ENCODE data around the gene DUSP22. TPM values are rescaled to one million over a fixed set of nuclear protein-coding genes. Genes with fewer than 3 reads are reported as not detected.

DUSP22 gene
- total RNA-seq, 1 experiment from 2014 or later = 25.0 TPM

DNA sequence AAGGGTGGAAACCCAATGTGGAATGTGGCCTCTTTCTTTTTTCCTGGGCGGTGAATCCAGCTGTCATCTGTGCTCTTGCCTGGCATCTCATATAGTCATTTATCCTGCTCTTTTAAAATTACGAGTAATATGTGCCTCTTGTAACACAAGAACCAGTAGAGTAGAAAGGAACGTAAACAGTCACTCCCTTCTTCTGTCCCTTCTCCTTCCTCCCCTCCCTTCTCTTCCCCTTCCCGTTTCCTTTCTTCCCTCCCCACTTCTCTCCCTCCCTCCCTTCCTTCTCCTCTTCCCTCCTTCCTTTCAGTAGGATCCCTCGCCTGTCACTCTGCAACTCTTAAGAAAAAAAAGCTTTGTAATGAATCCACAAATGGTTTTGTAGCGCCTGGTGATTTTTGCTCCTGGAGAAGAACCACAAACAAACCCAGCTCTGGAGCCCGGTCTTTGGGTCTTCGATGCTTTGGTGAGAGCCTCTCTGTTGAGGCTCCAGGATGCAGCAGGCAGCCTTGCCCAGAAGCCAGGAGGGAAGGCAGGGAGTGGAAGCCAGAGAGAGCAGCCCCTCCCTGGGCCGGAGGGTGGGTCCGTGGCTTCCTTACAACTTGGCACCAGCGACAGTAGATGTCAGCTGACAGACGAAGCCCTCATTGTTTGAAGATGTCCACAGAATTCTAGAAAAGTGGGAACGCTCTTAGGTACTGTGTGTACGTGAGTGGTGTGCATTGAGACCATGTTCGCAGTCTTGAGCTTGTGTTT lies 15.0 kb downstream of the DUSP22 start:
- H3K4ac ChIP-seq (ENCODE audit: low read depth, low read length) = no peak overlapping the region
- no peaks in the 10 kb centered on the region for H3K79me1 ChIP-seq (ENCODE audit: insufficient read depth, low read depth, low read length, poor library complexity, severe bottlenecking)
- Mint-ChIP-seq H3K27me3 (ENCODE audit: low read depth) (no peaks in the 10 kb centered on the region), H3K36me3 (ENCODE audit: insufficient read depth in 1 of 3, low read depth in 3 of 3) (peaks cover 5 to 26% (median 7%) of the 10 kb centered on the region in 3 experiments; a peak in 6 of 7 replicates), H3K9me3 (peaks cover 8 to 21% of the 10 kb centered on the region in 2 experiments), H3K4me1 (no peaks in the 10 kb centered on the region), H3K27ac (no peak overlapping the region), H3K4me3 (no peak overlapping the region)
- H4K5ac ChIP-seq (ENCODE audit: insufficient read length, low read depth, low read length) = no peak overlapping the region
- no peak overlapping the region for H3K4me2 ChIP-seq (ENCODE audit: insufficient read depth, insufficient read length, low read length)
- TF ChIP-seq, protein P1, sequence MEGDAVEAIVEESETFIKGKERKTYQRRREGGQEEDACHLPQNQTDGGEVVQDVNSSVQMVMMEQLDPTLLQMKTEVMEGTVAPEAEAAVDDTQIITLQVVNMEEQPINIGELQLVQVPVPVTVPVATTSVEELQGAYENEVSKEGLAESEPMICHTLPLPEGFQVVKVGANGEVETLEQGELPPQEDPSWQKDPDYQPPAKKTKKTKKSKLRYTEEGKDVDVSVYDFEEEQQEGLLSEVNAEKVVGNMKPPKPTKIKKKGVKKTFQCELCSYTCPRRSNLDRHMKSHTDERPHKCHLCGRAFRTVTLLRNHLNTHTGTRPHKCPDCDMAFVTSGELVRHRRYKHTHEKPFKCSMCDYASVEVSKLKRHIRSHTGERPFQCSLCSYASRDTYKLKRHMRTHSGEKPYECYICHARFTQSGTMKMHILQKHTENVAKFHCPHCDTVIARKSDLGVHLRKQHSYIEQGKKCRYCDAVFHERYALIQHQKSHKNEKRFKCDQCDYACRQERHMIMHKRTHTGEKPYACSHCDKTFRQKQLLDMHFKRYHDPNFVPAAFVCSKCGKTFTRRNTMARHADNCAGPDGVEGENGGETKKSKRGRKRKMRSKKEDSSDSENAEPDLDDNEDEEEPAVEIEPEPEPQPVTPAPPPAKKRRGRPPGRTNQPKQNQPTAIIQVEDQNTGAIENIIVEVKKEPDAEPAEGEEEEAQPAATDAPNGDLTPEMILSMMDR (conservative IDR thresholded peaks at IDR 0.05) = no peak
- no peak overlapping the region for H2BK120ac ChIP-seq (ENCODE audit: low read depth, low read length, poor library complexity, severe bottlenecking)
- no peak overlapping the region for H3K56ac ChIP-seq (ENCODE audit: insufficient read length, low read depth, low read length)
- no peak overlapping the region for H4K8ac ChIP-seq (replicated peaks; ENCODE audit: insufficient read length, low read depth, low read length)
- no peak overlapping the region for H2BK12ac ChIP-seq (ENCODE audit: insufficient read length, low read depth, low read length)
- no peak overlapping the region for H2AFZ ChIP-seq (ENCODE audit: low read length)
- H3K9me3 ChIP-seq (ENCODE audit: control insufficient read depth, low read depth, low read length) = peaks cover 64% of the 10 kb centered on the region
- no peak overlapping the region for H2BK5ac ChIP-seq (ENCODE audit: insufficient read length, low read length)
- no peak overlapping the region for H3T11ph ChIP-seq (ENCODE audit: low read length)
- WGBS (ENCODE audit: extremely low coverage, insufficient read length, low lambda C conversion rate) = no CpG with 5 or more reads among the region's 15 CpGs
- H4K20me1 ChIP-seq (ENCODE audit: control insufficient read depth, insufficient read depth, insufficient read length) = no peaks in the 10 kb centered on the region
- no peak overlapping the region for H3K9ac ChIP-seq (ENCODE audit: extremely low read depth, insufficient read length, low read length)
- H3K14ac ChIP-seq (ENCODE audit: insufficient read depth, low read length) = no peak overlapping the region
- H3K23ac ChIP-seq (ENCODE audit: insufficient read length, low read depth, low read length) = no peak overlapping the region
- H2AK5ac ChIP-seq (ENCODE audit: insufficient read length, low read length) = no peak overlapping the region
- no peaks in the 10 kb centered on the region for H3K79me2 ChIP-seq (ENCODE audit: insufficient read depth, low read length)
- H4K91ac ChIP-seq (ENCODE audit: insufficient read length, low read depth, low read length) = no peak overlapping the region
- no peak overlapping the region for H3K18ac ChIP-seq (ENCODE audit: insufficient read length, low read depth, low read length)
- no peak overlapping the region for H2BK20ac ChIP-seq (ENCODE audit: low read depth, low read length, poor library complexity, severe bottlenecking)
- H3K27me3 ChIP-seq (ENCODE audit: insufficient read depth, low read length) = no peaks in the 10 kb centered on the region
- H2BK15ac ChIP-seq (ENCODE audit: low read depth, low read length) = no peak overlapping the region
- DNase-seq = no peak
- no peaks in the 10 kb centered on the region for H3K23me2 ChIP-seq (ENCODE audit: insufficient read length, low read depth, low read length, poor library complexity, severe bottlenecking)
- no peak overlapping the region for H3K27ac ChIP-seq (ENCODE audit: insufficient read length, low read depth, low read length)
- H3K4me1 ChIP-seq (ENCODE audit: insufficient read depth, low read length) = no peaks in the 10 kb centered on the region

Measured in H9 (cell line).